HUES64 (cell line): Measurements from ENCODE around the gene PLXNB2.
A peak's percentile ranks its signal among the peaks of the same experiment; 100 is the strongest.

Experiments used
- H3K27ac ChIP-seq: 2 replicates; pipeline ENCODE4 v1.7.0; 2013; ENCODE audit warnings: low read depth, low read length, inconsistent platforms
- H3K27me3 ChIP-seq: 2 replicates; pipeline ENCODE4 v1.6.1; 2013; ENCODE audit warnings: mild to moderate bottlenecking, low read length; ENCODE audit not compliant: insufficient read depth
- H3K36me3 ChIP-seq: 2 replicates; pipeline ENCODE4 v1.6.1; 2013; ENCODE audit warnings: mild to moderate bottlenecking, low read length; ENCODE audit not compliant: insufficient read depth
- H3K4me1 ChIP-seq: 2 replicates; pipeline ENCODE4 v1.6.1; 2013; ENCODE audit warnings: mild to moderate bottlenecking, low read length, moderate library complexity; ENCODE audit not compliant: insufficient read depth
- H3K4me3 ChIP-seq: 2 replicates; pipeline ENCODE4 v1.5.1; 2013; ENCODE audit warnings: mild to moderate bottlenecking, low read length, moderate library complexity
- H3K9ac ChIP-seq: 2 replicates; pipeline ENCODE4 v1.6.1; 2013; ENCODE audit warnings: mild to moderate bottlenecking, low read depth, low read length
- H3K9me3 ChIP-seq: 2 replicates; pipeline ENCODE4 v1.6.1; 2013; ENCODE audit warnings: low read depth, low read length; ENCODE audit not compliant: insufficient read depth
- WGBS: fragments of 150-250, 120-280 bp; methylation state at CpG from one replicate; pipeline ENCODE4 v1.1.7; 2013; ENCODE audit warnings: missing lambda C conversion rate; 5-methylcytosine and 5-hydroxymethylcytosine counted together

The PLXNB2 gene

GRCh38 chr22:50303515-50303847 is 4.0 kb downstream of the PLXNB2 start:
- Histone ChIP-seq H3K4me3 (no peak overlapping the region), H3K27ac (no peak overlapping the region), H3K9ac (no peak overlapping the region), H3K36me3 (no peaks in the 10 kb centered on the region), H3K9me3 (no peaks in the 10 kb centered on the region), H3K27me3 (peaks cover 12% of the 10 kb centered on the region), H3K4me1 (peaks cover 13% of the 10 kb centered on the region; the same call in 1 of the 2 replicates)
- WGBS, result 82% methylated on average over 7 of the region's 7 CpGs

- Histone ChIP-seq H3K9me3 (no peaks in the 10 kb centered on the region), H3K9ac (no peak overlapping the region), H3K4me1 (peaks cover 12% of the 10 kb centered on the region; the same call in 1 of the 2 replicates), H3K27me3 (peaks cover 12% of the 10 kb centered on the region), H3K4me3 (no peak overlapping the region), H3K36me3 (no peaks in the 10 kb centered on the region), H3K27ac (no peak overlapping the region)
- WGBS, result 73% methylated on average over 5 of the region's 5 CpGs
These were observed 4.9 kb downstream of the PLXNB2 start for GRCh38 chr22:50302564-50302963.

- no peak overlapping the region for H3K27ac ChIP-seq
- H3K4me3 ChIP-seq, result no peak overlapping the region
- no peaks in the 10 kb centered on the region for H3K36me3 ChIP-seq
- no peak overlapping the region for H3K9ac ChIP-seq
- H3K4me1 ChIP-seq, result peaks cover 12% of the 10 kb centered on the region; the same call in 1 of the 2 replicates
- peaks cover 12% of the 10 kb centered on the region for H3K27me3 ChIP-seq
- no peaks in the 10 kb centered on the region for H3K9me3 ChIP-seq
- 86% methylated on average over 9 of the region's 9 CpGs for WGBS
These were observed 5.4 kb downstream of the PLXNB2 start for GRCh38 chr22:50302041-50302541.

- no peak overlapping the region for H3K27ac ChIP-seq
- no peaks in the 10 kb centered on the region for H3K36me3 ChIP-seq
- H3K9me3 ChIP-seq, result no peaks in the 10 kb centered on the region
- peaks cover 12% of the 10 kb centered on the region; the same call in 1 of the 2 replicates for H3K4me1 ChIP-seq
- 92% methylated on average over 17 of the region's 17 CpGs for WGBS
- no peak overlapping the region for H3K9ac ChIP-seq
- H3K27me3 ChIP-seq, result peaks cover 9% of the 10 kb centered on the region
- H3K4me3 ChIP-seq, result no peak overlapping the region
These were observed 5.9 kb downstream of the PLXNB2 start for GRCh38 chr22:50301581-50301991.

DNA sequence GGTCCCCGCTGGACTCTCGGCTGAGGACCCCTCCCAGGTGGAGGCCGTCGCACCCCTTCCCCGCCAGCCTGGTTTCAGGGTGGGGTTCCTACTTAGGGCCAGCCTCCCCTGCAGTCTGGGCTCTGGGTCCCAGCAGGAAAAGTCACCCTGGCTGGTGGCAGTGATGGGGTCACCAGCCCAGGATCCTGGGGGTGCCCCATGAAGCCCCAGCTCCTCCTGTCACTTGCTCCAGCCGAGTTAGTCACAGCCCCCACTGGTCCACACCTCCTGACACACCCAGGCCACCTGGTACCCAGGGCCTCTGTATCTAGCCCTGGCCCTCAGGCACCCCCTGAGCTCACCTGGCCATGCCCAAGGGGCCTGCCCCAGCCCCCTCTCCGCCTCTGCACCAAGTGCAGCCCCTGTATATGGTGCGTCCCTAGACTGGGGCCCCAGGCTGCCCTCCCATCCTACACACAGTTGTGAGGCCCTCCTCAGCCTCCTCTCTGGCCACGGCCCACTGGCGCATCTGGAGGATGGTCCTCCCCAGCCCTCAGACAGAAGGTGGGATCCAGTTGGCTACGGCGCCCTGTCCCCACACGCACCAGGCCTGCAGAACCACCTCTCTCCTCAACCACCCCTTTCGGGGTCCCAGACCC is 6.7 kb downstream of the PLXNB2 start:
- Histone ChIP-seq H3K9me3 (no peaks in the 10 kb centered on the region), H3K27me3 (peaks cover 5% of the 10 kb centered on the region), H3K9ac (no peak overlapping the region), H3K4me3 (peak overlapping the region; percentile 47; the same call in 1 of the 2 replicates), H3K4me1 (peaks cover 6% of the 10 kb centered on the region; the same call in 1 of the 2 replicates), H3K36me3 (no peaks in the 10 kb centered on the region), H3K27ac (no peak overlapping the region)
- 67% methylated on average over 14 of the region's 14 CpGs for WGBS

DNA sequence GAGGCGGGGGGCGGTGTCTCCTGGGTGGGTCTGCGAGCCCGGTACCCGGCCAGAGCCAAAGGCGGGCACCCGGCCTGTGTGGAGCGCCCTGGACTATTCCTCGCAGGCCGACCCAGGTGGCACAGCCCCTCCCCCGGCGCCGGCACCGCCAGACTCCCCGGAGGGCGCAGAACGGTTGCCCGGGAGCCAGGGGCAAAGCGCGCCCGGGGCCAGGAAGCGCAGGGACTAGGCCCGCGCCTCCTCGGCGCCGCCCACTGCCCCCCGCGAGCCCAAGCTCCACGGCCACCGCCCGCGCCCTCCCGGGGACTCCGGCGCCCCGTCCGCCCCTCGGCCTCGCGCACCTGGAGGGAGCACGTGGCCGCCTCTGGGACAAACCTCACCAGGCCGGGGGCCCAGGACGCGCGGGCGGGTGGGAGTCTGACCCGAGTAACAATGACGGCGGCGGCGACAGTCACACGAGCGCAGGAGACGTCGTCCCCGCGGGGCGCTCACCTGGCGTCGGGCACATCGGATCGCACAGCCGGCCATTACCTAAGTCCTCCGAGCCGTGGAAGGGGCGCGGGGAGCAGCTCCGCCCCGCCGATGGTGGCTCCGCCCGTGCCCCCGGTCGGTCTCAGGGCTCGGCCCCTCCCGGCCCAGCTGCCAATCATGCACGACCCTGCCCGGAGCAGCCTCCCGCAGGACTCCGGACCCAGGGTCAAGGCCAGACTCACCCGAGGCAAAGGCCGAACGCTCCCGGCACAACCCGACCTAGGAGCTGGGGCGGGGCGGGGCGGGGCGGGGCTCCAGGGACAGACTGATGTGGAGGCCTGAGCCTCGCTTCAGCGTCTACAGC is 7.4 kb downstream of the PLXNB2 start:
- H3K4me3 ChIP-seq, result peak overlapping the region; percentile 47
- no peak overlapping the region for H3K27ac ChIP-seq
- no peaks in the 10 kb centered on the region for H3K36me3 ChIP-seq
- H3K4me1 ChIP-seq, result peaks cover 5% of the 10 kb centered on the region; the same call in 1 of the 2 replicates
- peak overlapping the region; percentile 17 for H3K9ac ChIP-seq
- no peaks in the 10 kb centered on the region for H3K9me3 ChIP-seq
- peaks cover 5% of the 10 kb centered on the region for H3K27me3 ChIP-seq
- WGBS, result 3% methylated on average over 93 of the region's 93 CpGs

DNA sequence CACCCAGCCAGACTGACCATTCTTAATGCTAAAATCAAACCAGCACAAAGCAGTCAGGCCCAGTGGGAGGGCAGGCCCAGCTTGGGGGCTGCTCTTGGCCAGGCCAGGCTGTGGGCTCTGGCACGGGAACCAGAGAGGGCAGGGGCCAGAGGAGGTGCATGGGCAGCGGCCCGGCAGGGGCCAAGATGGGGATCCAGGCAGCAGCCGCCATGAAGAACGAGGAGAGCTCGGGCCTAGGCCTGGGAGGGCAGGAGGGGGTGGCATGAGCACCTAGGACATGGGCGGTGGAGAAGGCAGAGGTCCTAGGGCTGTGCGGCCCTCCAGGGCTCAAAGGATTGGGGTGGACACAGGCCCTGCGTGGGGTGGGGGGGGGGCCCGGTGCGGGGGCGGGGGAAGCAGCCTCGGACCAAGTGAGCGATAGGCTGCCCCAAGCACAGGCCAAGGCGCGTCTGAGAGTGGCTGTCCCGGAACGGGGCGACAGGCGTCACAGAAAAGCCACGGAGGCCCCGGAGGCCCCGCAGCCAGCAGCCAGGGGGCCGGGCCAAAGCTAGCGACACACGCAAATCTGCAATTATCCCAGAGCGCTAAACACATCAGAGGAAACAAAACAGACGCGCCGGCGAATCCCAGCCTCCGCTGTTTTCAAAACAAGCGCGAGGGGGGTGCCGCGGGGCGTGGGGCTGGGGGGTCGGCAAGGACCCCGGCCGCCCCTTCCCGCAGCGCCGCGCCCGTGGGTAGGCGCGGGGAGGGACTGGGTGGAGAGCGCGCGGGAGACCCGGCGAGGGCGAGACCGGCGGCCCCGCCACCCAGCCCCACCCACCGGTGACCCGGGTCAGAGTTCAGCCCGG is 8.3 kb downstream of the PLXNB2 start:
- Histone ChIP-seq H3K27me3 (peaks cover 5% of the 10 kb centered on the region), H3K36me3 (no peaks in the 10 kb centered on the region), H3K27ac (no peak overlapping the region), H3K4me1 (peaks cover 8% of the 10 kb centered on the region), H3K4me3 (peak overlapping the region; percentile 47), H3K9me3 (no peaks in the 10 kb centered on the region), H3K9ac (0 out of 2 replicates have a peak overlapping the region, but pooled peaks have one; percentile 17)
- WGBS, result 19% methylated on average over 57 of the region's 59 CpGs

DNA sequence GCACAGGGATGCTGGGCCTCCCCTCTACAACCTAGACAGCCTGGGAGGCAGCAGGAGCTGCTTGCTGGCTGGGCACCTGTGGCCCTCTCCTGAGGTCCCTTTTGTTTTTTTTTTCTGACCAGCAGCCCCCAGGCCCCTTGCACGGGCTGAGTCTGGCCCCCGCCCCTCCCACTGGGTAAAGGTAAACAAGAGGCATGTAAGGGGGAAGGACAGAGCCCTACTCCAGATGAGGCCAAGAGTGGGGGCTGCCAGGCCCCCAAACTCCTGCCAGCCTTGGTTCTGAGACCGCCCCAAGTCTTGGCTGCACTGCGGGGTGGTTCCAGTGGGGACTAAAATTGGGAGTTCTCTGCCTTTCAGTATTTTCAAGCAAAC is 9.2 kb downstream of the PLXNB2 start:
- Histone ChIP-seq H3K9ac (no peak overlapping the region), H3K4me1 (peaks cover 10% of the 10 kb centered on the region), H3K27me3 (peaks cover 5% of the 10 kb centered on the region), H3K36me3 (no peaks in the 10 kb centered on the region), H3K27ac (no peak overlapping the region), H3K9me3 (no peaks in the 10 kb centered on the region), H3K4me3 (no peak overlapping the region)
- WGBS, result 81% methylated on average over 4 of the region's 4 CpGs

DNA sequence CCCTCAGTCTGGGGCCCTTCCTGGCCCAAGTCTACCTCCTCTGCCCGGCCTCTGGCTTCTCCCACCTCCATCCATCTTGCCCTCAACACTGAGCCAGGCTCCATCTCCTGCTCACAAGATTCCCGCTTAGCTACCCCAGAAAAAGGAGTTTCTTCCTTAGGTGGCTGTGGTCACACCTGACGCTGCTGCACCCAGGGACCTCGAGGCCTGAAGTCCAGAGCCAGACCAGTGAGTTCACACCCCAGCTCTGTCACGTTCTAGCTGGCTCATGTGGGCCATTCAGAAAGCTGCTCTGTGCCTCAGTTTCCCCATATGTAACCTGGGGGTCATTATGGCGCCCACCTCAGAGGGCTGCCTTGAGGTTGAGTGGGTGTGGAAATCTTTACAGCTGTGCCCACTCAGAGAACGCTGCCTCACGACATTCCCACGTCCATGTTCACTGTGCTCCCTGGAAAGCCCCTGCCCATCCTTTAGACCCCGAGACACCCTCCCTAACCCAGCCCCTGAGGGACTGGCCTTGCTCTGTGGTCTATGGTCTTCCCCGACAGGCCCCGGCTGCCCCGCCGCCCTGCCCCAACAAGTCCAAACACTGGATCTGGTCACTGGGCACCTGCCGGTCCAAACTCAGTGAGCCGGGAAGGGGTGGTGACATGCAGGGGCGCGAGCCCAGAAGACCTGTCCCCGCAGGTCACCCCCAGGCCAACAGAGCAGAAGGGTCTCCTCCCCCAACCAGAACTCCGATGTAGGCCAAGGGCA is 9.8 kb downstream of the PLXNB2 start:
- Histone ChIP-seq H3K9me3 (no peaks in the 10 kb centered on the region), H3K27ac (no peak overlapping the region), H3K9ac (no peak overlapping the region), H3K4me3 (no peak overlapping the region), H3K36me3 (no peaks in the 10 kb centered on the region), H3K27me3 (peaks cover 5% of the 10 kb centered on the region), H3K4me1 (peaks cover 15% of the 10 kb centered on the region)
- WGBS, result 92% methylated on average over 20 of the region's 20 CpGs

DNA sequence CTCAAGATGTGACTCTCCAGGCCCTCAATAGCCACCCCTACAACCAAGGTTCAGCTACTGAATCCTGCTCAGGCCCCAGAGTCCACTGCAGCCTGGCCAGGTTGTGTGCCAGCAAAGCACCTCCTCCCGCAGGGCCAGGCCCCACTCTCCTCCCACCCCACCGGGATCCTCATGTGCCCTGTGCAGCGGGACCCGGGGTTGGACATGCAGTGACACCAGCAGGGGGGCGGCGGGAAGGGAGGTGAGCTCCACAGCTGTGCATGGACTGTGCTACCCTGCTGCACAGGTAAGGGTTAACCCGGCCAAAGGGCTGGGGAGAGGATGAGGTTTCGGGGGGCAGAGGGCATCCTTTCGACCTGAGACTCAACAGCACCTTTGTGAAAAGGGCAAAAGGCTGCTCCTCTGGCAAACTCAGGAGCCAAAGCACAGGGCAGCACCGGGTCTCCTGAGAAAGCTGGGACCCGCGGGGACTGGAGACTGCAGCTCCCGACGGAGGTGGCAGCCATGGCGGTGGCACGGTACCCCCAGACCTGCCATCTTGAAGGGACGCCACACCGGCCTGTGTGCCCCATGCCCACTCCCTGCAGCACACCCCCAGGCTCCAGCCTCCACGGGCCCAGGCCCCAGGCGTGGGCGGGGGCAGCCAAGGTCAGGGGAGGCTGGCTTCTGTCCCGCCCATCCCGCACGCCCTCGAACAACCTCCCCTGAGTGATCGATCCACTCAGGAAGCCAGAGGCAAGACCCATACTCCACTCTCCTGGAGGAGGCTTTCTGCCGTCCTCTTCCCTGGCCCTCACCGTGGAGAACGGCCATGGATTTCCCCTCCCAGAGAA is 10.6 kb downstream of the PLXNB2 start:
- H3K27ac ChIP-seq, result no peak overlapping the region
- H3K27me3 ChIP-seq, result peaks cover 5% of the 10 kb centered on the region
- no peak overlapping the region for H3K9ac ChIP-seq
- 92% methylated on average over 29 of the region's 29 CpGs for WGBS
- H3K9me3 ChIP-seq, result no peaks in the 10 kb centered on the region
- no peak overlapping the region for H3K4me3 ChIP-seq
- H3K4me1 ChIP-seq, result peaks cover 18% of the 10 kb centered on the region
- H3K36me3 ChIP-seq, result no peaks in the 10 kb centered on the region
